OCI-LY3 (cell line): ENCODE results near the gene PIK3R4.

Experiments used
- H2AFZ ChIP-seq: fragments of 200-600, 300-600 bp; shearing (Covaris generic); 2 replicates; pipeline ENCODE4 v1.6.0; 2014; ENCODE audit warnings: antibody characterized with exemption, low read depth, low read length
- H3K27ac ChIP-seq: fragments of 200-600, 300-600 bp; sonication (generic); 2 replicates; pipeline ENCODE4 v1.5.1; 2014; ENCODE audit warnings: mild to moderate bottlenecking, low read length, moderate library complexity, mixed read lengths
- H3K27me3 ChIP-seq: fragments of 200-600, 300-600 bp; sonication (generic); 2 replicates; pipeline ENCODE4 v1.6.1; 2014; ENCODE audit warnings: low read depth, low read length, mixed read lengths
- H3K36me3 ChIP-seq: fragments of 200-600, 300-600 bp; sonication (generic); replicated peaks from 2 replicates; pipeline ENCODE3; 2014; ENCODE audit warnings: low read depth, low read length, mixed read lengths
- H3K4me1 ChIP-seq: fragments of 300-600, 200-600 bp; sonication (generic); 2 replicates; pipeline ENCODE4 v1.6.1; 2014; ENCODE audit warnings: low read length, mixed read lengths
- H3K4me2 ChIP-seq: fragments of 200-600, 300-600 bp; sonication (generic); 2 replicates; pipeline ENCODE4 v1.6.1; 2014; ENCODE audit warnings: low read length, mixed read lengths
- H3K4me3 ChIP-seq: fragments of 300-600, 200-600 bp; sonication (generic); 2 replicates; pipeline ENCODE4 v1.5.1; 2014; ENCODE audit warnings: antibody characterized with exemption, mild to moderate bottlenecking, low read length, moderate library complexity
- H3K79me2 ChIP-seq: fragments of 300-600, 200-600 bp; shearing (Covaris generic); 2 replicates; pipeline ENCODE4 v1.6.1; 2014; ENCODE audit warnings: mild to moderate bottlenecking, low read length, mixed read lengths
- H3K9ac ChIP-seq: fragments of 300-600, 200-600 bp; shearing (Covaris generic); 2 replicates; pipeline ENCODE4 v1.6.0; 2014; ENCODE audit warnings: mild to moderate bottlenecking, low read length, moderate library complexity
- H3K9me3 ChIP-seq: fragments of 200-600, 300-600 bp; shearing (Covaris generic); 2 replicates; pipeline ENCODE4 v1.6.1; 2014; ENCODE audit warnings: low read length, mixed read lengths; ENCODE audit not compliant: insufficient read depth
- H4K20me1 ChIP-seq: fragments of 200-600, 300-600 bp; sonication (generic); 2 replicates; pipeline ENCODE4 v1.6.1; 2016; ENCODE audit warnings: low read length, mixed read lengths; ENCODE audit not compliant: insufficient read depth
- CTCF ChIP-seq: fragments of 200-600, 300-600 bp; sonication (generic); IDR thresholded peaks from 2 replicates; pipeline ENCODE4 v1.5.1; 2014; ENCODE audit warnings: antibody characterized with exemption, low read length, low read depth
- EZH2phosphoT487 ChIP-seq: fragments of 200-600 bp; shearing (Covaris generic); IDR thresholded peaks from 2 replicates; pipeline ENCODE4 v1.6.1; 2018; ENCODE audit warnings: antibody characterized with exemption, mixed run types, low read depth

Gene PIK3R4

GRCh38 chr3:130662501-130662996 lies 84.1 kb downstream of the PIK3R4 start:
- no peaks in the 10 kb centered on the region for H3K9me3 ChIP-seq
- TF ChIP-seq CTCF, result no peak
- no peak for TF ChIP-seq EZH2phosphoT487
- H3K27me3 ChIP-seq, result no peaks in the 10 kb centered on the region
- no peak overlapping the region for H3K4me2 ChIP-seq
- H3K4me1 ChIP-seq, result no peaks in the 10 kb centered on the region
- H3K9ac ChIP-seq, result no peak overlapping the region
- H3K79me2 ChIP-seq, result no peaks in the 10 kb centered on the region
- peaks cover 4% of the 10 kb centered on the region for H3K36me3 ChIP-seq
- H2AFZ ChIP-seq, result no peak overlapping the region
- no peak overlapping the region for H3K4me3 ChIP-seq
- no peaks in the 10 kb centered on the region for H4K20me1 ChIP-seq
- no peak overlapping the region for H3K27ac ChIP-seq

- Histone ChIP-seq H3K9ac (no peak overlapping the region), H3K9me3 (no peaks in the 10 kb centered on the region), H3K27ac (no peak overlapping the region), H3K4me2 (no peak overlapping the region), H3K4me3 (no peak overlapping the region), H3K4me1 (no peaks in the 10 kb centered on the region), H4K20me1 (no peaks in the 10 kb centered on the region), H3K36me3 (peaks cover 7% of the 10 kb centered on the region), H2AFZ (no peak overlapping the region), H3K79me2 (no peaks in the 10 kb centered on the region), H3K27me3 (no peaks in the 10 kb centered on the region)
- TF ChIP-seq EZH2phosphoT487, result no peak
- no peak for TF ChIP-seq CTCF
Measured at GRCh38 chr3:130661140-130661891, 85.3 kb downstream of the PIK3R4 start.

- no peaks in the 10 kb centered on the region for H3K27me3 ChIP-seq
Measured at GRCh38 chr3:130659911-130660310, 86.7 kb downstream of the PIK3R4 start.

GRCh38 chr3:130658678-130659077 lies 88.0 kb downstream of the PIK3R4 start:
- no peak overlapping the region for H2AFZ ChIP-seq
- no peaks in the 10 kb centered on the region for H3K27me3 ChIP-seq
- H3K4me1 ChIP-seq, result no peaks in the 10 kb centered on the region
- no peaks in the 10 kb centered on the region for H3K9me3 ChIP-seq
- TF ChIP-seq EZH2phosphoT487 (no peak), CTCF (no peak)
- no peak overlapping the region for H3K4me3 ChIP-seq
- peaks cover 4% of the 10 kb centered on the region for H3K36me3 ChIP-seq
- H3K4me2 ChIP-seq, result no peak overlapping the region
- H3K79me2 ChIP-seq, result no peaks in the 10 kb centered on the region
- H3K27ac ChIP-seq, result no peak overlapping the region
- H3K9ac ChIP-seq, result no peak overlapping the region
- H4K20me1 ChIP-seq, result no peaks in the 10 kb centered on the region

More at GRCh38 chr3:130659911-130660310, 86.7 kb downstream of the PIK3R4 start:
- H3K9ac ChIP-seq, result no peak overlapping the region
- no peak overlapping the region for H3K4me3 ChIP-seq
- no peaks in the 10 kb centered on the region for H3K4me1 ChIP-seq
- no peak overlapping the region for H3K4me2 ChIP-seq
- no peak overlapping the region for H3K27ac ChIP-seq
- TF ChIP-seq CTCF, result no peak
- no peak for TF ChIP-seq EZH2phosphoT487
- no peaks in the 10 kb centered on the region for H4K20me1 ChIP-seq
- no peaks in the 10 kb centered on the region for H3K9me3 ChIP-seq
- H2AFZ ChIP-seq, result no peak overlapping the region
- no peaks in the 10 kb centered on the region for H3K79me2 ChIP-seq
- peaks cover 4% of the 10 kb centered on the region for H3K36me3 ChIP-seq
